ENCODE measurements around the gene TLCD4. TPM values are rescaled to one million over a fixed set of nuclear protein-coding genes. Genes with fewer than 3 reads are reported as not detected.

TLCD4 gene
- total and polyA plus RNA-seq, 2 of the 8 experiments (the other 6 are each of a cell fraction or from before 2014, with no cell fraction given) = 0.79 to 4.2 TPM

GRCh38 chr1:95067568-95067967, 49.6 kb upstream of the TLCD4 start:
- no peak overlapping the region for H3K56ac ChIP-seq (replicated peaks; ENCODE audit: insufficient read length, low read depth, low read length)
- H2BK12ac ChIP-seq (ENCODE audit: low read depth, low read length) = no peak overlapping the region
- no peak overlapping the region for H3K27ac ChIP-seq (ENCODE audit: low read depth, low read length)
- H2BK120ac ChIP-seq (replicated peaks; ENCODE audit: low read depth, low read length) = no peak overlapping the region
- H3K4me2 ChIP-seq (ENCODE audit: insufficient read depth in 1 of 2, low read depth in 2 of 2, low read length in 2 of 2) = no peak overlapping the region
- ChIA-PET POLR2A (ENCODE audit: partially characterized antibody) (interaction anchor here (0.7 kb wide), 1 partner anchor 45 kb away, joined by 3 read pairs; no protein-coding TSS in a partner anchor), CTCF (ENCODE audit: partially characterized antibody) (interaction anchor here (1.0 kb wide), 1 partner anchor 213 kb away, joined by 3 read pairs; no protein-coding TSS in a partner anchor)
- no peak overlapping the region for H3K14ac ChIP-seq (ENCODE audit: insufficient read length)
- TF ChIP-seq CHD2 (IDR thresholded peaks at IDR 0.05; ENCODE audit: low read length) = no peak
- no peak for TF ChIP-seq CREB1 (IDR thresholded peaks at IDR 0.05)
- no peak for TF ChIP-seq SP2 (IDR thresholded peaks at IDR 0.05; ENCODE audit: low read length)
- TF ChIP-seq SIN3A (conservative IDR thresholded peaks at IDR 0.05 in 1 of 2, IDR thresholded peaks at IDR 0.05 in 1 of 2; ENCODE audit: low read depth in 1 of 2, low read length in 2 of 2) = no peak
- no peak for TF ChIP-seq KDM4A (IDR thresholded peaks at IDR 0.05; ENCODE audit: low read depth, low read length, severe bottlenecking)
- no peak for TF ChIP-seq TEAD4 (IDR thresholded peaks at IDR 0.05; ENCODE audit: low read depth, low read length)
- TF ChIP-seq POU5F1 (IDR thresholded peaks at IDR 0.05; ENCODE audit: low read depth, low read length) = no peak
- H4K8ac ChIP-seq (ENCODE audit: extremely low read depth, insufficient read depth, low read length) = no peak overlapping the region
- H4K5ac ChIP-seq (ENCODE audit: insufficient read length, low read depth, low read length) = no peak overlapping the region
- H4K20me1 ChIP-seq (replicated peaks in 1 of 2; ENCODE audit: control insufficient read depth in 1 of 2, insufficient read depth in 2 of 2, low read length in 2 of 2) = no peaks in the 10 kb centered on the region
- DNase-seq (ENCODE audit: low read depth in 1 of 2, low spot score in 2 of 2) (no peak), FAIRE-seq (no peak)
- H3K23ac ChIP-seq (ENCODE audit: insufficient read length) = no peak overlapping the region
- H3K79me2 ChIP-seq (ENCODE audit: control insufficient read depth in 1 of 2, insufficient read depth in 2 of 2, low read length in 2 of 2) = no peaks in the 10 kb centered on the region
- H3K9me3 ChIP-seq (ENCODE audit: insufficient read depth in 2 of 2, low read depth in 1 of 2, low read length in 1 of 2) = no peaks in the 10 kb centered on the region
- H3K4me1 ChIP-seq (replicated peaks in 1 of 4; ENCODE audit: control insufficient read depth in 3 of 4, insufficient read depth in 4 of 4, low read length in 3 of 4) = no peaks in the 10 kb centered on the region
- H2BK20ac ChIP-seq (ENCODE audit: low read length) = no peak overlapping the region
- H3K18ac ChIP-seq (ENCODE audit: extremely low read depth, low read length) = no peak overlapping the region
- no peak overlapping the region for H3K9ac ChIP-seq (replicated peaks in 1 of 4; ENCODE audit: extremely low read depth in 1 of 4, low read depth in 3 of 4, low read length in 3 of 4)
- no peaks in the 10 kb centered on the region for H3K36me3 ChIP-seq (ENCODE audit: control insufficient read depth in 2 of 4, insufficient read depth in 4 of 4, low read length in 3 of 4)
- 80% methylated on average over 5 of the region's 5 CpGs; no CpG with 5 or more reads in 1 of the 2 experiments for WGBS, 2 experiments (ENCODE audit: extremely low coverage in 1 of 2, insufficient coverage in 1 of 2, insufficient read length in 1 of 2, insufficient replicate concordance in 2 of 2, low coverage in 1 of 2, low lambda C conversion rate in 2 of 2, missing lambda C conversion rate in 1 of 2)
- H2BK5ac ChIP-seq (ENCODE audit: low read depth, low read length) = no peak overlapping the region
- no peak overlapping the region for H3K4ac ChIP-seq (replicated peaks; ENCODE audit: insufficient read length, low read depth, low read length)
- H3K23me2 ChIP-seq (ENCODE audit: low read depth, low read length) = no peaks in the 10 kb centered on the region
- H2BK15ac ChIP-seq (ENCODE audit: low read length) = no peak overlapping the region
- H3K27me3 ChIP-seq (replicated peaks in 1 of 4; ENCODE audit: control insufficient read depth in 3 of 4, extremely low read depth in 1 of 4, insufficient read depth in 3 of 4, low read length in 3 of 4) = no peaks in the 10 kb centered on the region
- H4K91ac ChIP-seq (replicated peaks; ENCODE audit: insufficient read length, low read length) = no peak overlapping the region
- H3K4me3 ChIP-seq (ENCODE audit: extremely low read depth in 1 of 4, insufficient read depth in 2 of 4, low read depth in 3 of 4, low read length in 4 of 4) = no peak overlapping the region
- no peaks in the 10 kb centered on the region for H3K79me1 ChIP-seq (ENCODE audit: low read depth, low read length)
- H2AFZ ChIP-seq (ENCODE audit: low read length) = no peak overlapping the region
- H2AK5ac ChIP-seq (ENCODE audit: low read depth, low read length) = no peak overlapping the region

Measured in H1 (cell line).